GM18870 (cell line): ENCODE measurements around the gene EXOC5.
"Not testable (repeated sequence)": the region's sequence is repeated elsewhere in the genome, so short reads cannot be mapped to it uniquely, and the experiment has no call there.

Experiments used
- ATAC-seq: cut with Tn5 transposase; IDR thresholded peaks from one replicate; pipeline ENCODE4 v1.9.1; 2021; ENCODE audit warnings: moderate library complexity; ENCODE audit not compliant: unreplicated experiment

EXOC5 gene

DNA sequence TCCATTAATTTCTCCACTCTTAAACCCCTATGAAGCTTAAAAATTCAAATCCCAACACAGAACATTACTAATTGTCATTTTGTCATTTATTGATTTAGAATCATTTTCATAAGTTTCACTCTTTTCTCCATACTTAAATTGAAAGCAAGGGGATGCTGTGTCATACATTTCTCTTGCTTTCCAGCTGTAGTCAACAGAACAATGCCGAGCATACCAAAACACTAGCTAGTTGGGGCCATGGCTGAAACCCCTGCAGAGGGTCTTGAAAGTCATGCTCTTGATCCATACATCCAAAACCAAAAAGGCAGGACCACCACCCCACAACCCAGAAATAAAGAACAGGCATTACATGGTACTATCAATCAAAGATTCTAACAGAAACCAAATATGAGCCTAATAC, 9.0 kb downstream of the EXOC5 start:
- no peak for ATAC-seq

- ATAC-seq, result not testable (repeated sequence)
These were observed 10.5 kb downstream of the EXOC5 start for GRCh38 chr14:57258221-57258620.

- peak; percentile 43 for ATAC-seq
These were observed 13.8 kb downstream of the EXOC5 start for GRCh38 chr14:57254884-57255283.

- no peak for ATAC-seq
These were observed 21.6 kb downstream of the EXOC5 start for GRCh38 chr14:57246933-57247657.

- no peak for ATAC-seq
These were observed 22.8 kb downstream of the EXOC5 start for GRCh38 chr14:57245941-57246340.

DNA sequence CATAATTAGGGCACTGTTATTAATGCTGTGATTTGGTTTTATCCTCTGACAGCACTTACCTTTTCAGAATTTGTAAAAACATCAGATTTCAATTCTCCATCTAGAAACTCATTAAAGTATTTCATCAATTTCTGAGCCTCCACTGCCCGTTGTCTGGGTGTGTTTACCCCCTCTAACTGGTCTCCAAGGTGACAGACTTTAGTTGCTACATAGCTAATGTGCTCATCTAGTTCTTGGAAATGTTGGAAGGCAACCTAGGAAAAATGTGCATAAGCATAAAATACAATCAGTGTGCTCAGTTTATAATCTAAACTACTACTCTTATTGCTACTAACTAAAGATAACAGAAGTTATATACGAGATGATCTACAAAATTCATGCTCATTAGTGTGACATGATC, 24.6 kb downstream of the EXOC5 start:
- no peak for ATAC-seq

DNA sequence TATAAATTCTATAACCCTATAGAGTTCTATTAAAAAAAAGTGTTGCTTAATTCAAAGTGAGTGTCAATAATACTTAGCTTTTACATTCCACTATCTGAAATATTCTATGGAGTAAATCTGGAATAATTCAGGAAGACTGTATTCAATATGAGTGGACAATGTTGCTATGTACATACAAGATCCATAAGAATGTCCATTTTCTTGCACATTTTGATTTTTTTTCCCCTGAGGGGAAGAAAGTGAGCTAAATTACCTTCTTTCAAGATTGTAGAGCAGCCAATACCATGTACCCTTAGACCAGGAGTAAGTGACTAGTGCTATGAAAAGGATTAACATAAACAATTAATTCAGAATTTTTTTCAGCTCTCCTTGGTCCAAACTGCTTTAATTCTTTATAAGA, 25.4 kb downstream of the EXOC5 start:
- ATAC-seq, result no peak

DNA sequence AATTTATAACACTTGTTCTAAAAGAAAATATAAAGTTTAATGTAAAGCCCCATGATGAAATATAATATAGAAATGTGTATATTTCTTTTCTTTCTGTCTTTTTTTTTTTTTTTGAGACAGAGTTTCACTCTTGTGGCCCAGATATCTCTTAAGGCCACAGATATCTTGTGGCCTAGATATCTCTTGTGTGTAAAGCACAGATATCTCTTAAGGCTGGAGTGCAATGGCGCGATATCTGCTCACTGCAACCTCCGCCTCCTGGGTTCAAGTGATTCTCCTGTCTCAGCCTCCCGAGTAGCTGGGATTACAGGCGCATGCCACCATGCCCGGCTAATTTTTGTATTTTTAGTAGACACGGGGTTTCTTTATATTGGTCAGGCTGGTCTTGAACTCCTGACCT, 28.6 kb downstream of the EXOC5 start:
- not testable (repeated sequence) for ATAC-seq

DNA sequence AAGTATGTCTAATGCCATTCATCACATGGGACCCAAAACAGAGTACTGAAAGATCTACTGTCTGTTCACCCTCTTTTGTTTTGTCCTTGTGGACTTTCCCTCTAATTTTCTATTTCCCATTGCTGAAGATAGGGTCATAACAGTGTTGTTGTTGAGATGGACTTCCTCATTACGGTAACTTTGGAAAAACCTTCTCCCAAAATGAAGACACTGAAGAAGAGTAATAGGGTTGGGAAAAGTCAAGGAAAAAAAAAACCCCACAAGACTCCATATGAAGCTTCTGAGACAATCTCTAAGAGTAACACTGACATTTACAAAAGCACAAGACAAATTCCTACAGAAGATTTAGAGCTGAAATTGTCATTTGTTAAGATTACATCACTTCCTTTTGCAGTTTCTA, 36.7 kb downstream of the EXOC5 start:
- ATAC-seq, result no peak

GRCh38 chr14:57228320-57228719, 40.4 kb downstream of the EXOC5 start:
- not testable (repeated sequence) for ATAC-seq

DNA sequence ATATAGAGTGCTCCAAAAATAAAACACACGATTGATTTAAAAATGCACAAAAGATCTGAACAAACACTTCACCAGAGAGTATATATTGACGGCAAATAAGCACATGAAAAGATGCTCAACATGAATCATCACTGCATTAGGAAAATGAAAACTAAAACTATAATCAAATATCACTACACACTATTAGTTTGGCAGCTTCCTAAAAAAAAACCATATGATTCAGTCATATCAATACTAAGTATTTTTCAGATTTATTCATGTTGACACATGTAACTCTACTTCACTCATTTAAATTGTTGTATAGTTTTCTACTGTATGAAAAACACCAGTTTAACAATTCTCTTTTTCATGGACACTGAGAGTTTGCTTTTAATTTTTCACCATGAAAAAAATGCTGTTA, 41.6 kb downstream of the EXOC5 start:
- ATAC-seq, result peak; percentile 71

GRCh38 chr14:57221931-57222330, 46.8 kb downstream of the EXOC5 start:
- no peak for ATAC-seq

GRCh38 chr14:57212919-57213318, 55.8 kb downstream of the EXOC5 start:
- ATAC-seq, result no peak

DNA sequence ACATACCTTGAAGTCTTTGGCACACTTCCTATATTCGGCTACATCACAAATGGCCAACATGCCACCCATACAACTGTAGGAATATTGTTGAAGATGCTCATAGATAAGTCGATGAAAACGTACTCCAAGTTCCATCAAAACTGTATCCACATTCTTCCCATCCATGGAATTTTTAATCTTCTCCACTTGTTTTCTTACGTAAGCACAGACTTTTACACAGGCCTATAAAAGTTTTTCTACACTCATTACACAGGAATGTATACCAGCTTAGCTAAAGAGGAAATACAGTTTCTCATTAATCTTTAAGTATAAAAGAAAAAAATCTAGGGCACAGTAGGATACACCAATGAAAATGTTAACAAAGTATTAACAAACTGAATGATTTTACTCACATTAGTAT, 59.1 kb downstream of the EXOC5 start:
- ATAC-seq, result no peak

GRCh38 chr14:57205938-57206337, 62.8 kb downstream of the EXOC5 start:
- no peak for ATAC-seq

GRCh38 chr14:57202672-57203071, 66.0 kb downstream of the EXOC5 start:
- ATAC-seq, result not testable (repeated sequence)

GRCh38 chr14:57199921-57200320, 68.8 kb downstream of the EXOC5 start:
- no peak for ATAC-seq

DNA sequence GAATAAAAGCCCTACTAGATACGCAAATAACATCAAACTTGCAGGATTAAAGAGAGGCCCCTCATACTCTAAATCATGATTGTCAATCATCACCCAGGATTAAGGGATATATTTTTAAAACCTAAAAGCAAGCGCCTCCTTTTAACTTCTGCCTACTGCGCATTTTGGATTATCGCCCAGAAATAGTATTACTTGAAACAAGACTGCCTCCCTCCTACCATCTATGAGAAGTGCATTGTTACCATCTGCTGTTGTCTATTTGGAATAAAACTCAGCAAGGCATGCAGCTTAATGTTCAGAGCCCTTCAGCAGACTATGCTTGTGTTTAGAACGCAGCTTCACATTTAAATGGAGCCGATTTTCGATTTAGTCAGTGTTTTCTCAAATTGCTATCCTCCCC, 79.6 kb downstream of the EXOC5 start:
- no peak for ATAC-seq

- no peak for ATAC-seq
These were observed 85.8 kb downstream of the EXOC5 start for GRCh38 chr14:57182760-57183503.

- ATAC-seq, result no peak
These were observed 89.4 kb downstream of the EXOC5 start for GRCh38 chr14:57179273-57179672.

DNA sequence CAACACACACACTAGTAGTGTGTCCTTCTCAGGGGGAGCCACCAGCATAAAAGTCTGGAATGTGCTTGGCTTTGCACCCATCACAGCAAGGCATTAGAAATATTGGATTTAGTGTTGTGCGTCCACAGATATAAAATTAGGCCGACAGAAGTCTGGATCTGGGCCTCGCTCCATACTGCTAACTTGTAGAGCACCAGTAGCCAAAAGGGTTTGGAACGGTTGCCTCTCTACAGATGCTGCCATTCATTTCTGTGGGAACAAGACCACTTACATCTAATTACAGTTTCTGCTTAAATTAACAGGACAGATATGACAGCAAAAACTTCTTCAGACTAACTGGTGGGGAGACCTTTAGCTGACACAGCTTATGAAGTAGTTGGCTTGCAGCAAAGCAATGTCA, 94.2 kb downstream of the EXOC5 start:
- no peak for ATAC-seq

DNA sequence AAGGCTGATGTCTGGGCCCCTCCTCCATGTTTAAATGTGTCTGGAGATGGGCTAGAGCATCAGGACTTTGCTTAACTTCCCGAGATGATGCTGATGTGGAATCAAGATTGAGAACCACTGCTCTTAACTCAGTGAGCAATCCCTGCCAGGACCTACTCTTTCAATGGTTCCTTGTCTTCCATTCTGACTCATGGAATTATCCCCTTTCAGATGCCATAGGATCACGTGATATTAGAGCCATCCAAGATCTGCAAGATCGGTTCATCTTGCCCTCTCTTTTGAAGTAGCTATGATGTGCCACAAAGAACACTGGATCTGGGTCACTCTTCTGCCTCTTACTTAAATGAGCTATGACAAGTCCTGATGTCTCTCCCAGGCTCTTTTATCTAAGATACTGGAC, 96.8 kb downstream of the EXOC5 start:
- no peak for ATAC-seq

DNA sequence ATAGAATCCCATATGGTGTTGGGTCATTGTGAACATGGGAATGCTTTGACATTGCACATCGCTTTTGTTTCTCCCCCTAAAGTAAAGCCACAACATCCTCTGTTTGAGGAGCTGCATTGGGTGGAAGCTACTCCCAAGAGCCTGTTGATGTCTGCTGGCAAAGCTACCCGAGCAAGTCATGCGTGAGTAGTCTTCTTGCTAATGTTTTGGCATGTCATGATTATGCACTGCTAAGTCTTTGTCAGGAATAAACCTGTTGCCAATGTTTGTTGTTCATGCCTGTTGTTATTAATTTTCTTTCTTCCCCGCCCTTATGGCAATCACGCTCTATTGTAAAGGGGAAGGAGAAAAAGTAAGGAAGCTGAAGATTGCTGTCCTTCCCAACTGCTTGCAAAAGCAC, 97.3 kb downstream of the EXOC5 start:
- no peak for ATAC-seq
